Stimulated activated naive CD8-positive, alpha-beta T cell treated with anti-CD3 and anti-CD28 coated beads, Interleukin-15, Interleukin-2, amounts not matched to agents 100 ng/mL and 50 ng/mL, for 24 hours (primary cell): ENCODE results near the gene CREB3L2.
"Not testable (repeated sequence)": the region's sequence is repeated elsewhere in the genome, so short reads cannot be mapped to it uniquely, and the experiment has no call there.

Experiments used
- H3K27ac Mint-ChIP-seq: one replicate; pipeline ENCODE4 v1.8.0; 2021; ENCODE audit warnings: mild to moderate bottlenecking, mixed read lengths
- H3K27me3 Mint-ChIP-seq: one replicate; pipeline ENCODE4 v1.8.0; 2021; ENCODE audit warnings: mixed read lengths
- H3K36me3 Mint-ChIP-seq: one replicate; pipeline ENCODE4 v1.8.0; 2021; ENCODE audit warnings: low read depth, mixed read lengths
- H3K4me1 Mint-ChIP-seq: one replicate; pipeline ENCODE4 v1.8.0; 2021; ENCODE audit warnings: low read depth, mixed read lengths
- H3K4me3 Mint-ChIP-seq: one replicate; pipeline ENCODE4 v1.8.0; 2021; ENCODE audit warnings: mild to moderate bottlenecking, mixed read lengths
- H3K9me3 Mint-ChIP-seq: one replicate; pipeline ENCODE4 v1.8.0; 2021; ENCODE audit warnings: mixed read lengths

The CREB3L2 gene

GRCh38 chr7:137831555-137831954, 170.3 kb downstream of the CREB3L2 start:
- H3K4me1 Mint-ChIP-seq, H3K36me3 Mint-ChIP-seq, H3K27ac Mint-ChIP-seq, H3K4me3 Mint-ChIP-seq: not testable (repeated sequence)
- Mint-ChIP-seq H3K27me3 (peaks cover 49% of the 10 kb centered on the region), H3K9me3 (peaks cover 22% of the 10 kb centered on the region)

- Mint-ChIP-seq H3K4me1 (no peaks in the 10 kb centered on the region), H3K27ac (no peak overlapping the region), H3K27me3 (peaks cover 41% of the 10 kb centered on the region), H3K36me3 (peaks cover 3% of the 10 kb centered on the region), H3K9me3 (peaks cover 22% of the 10 kb centered on the region), H3K4me3 (no peak overlapping the region)
Observed at GRCh38 chr7:137829337-137829992, 172.4 kb downstream of the CREB3L2 start.

GRCh38 chr7:137828456-137828855, 173.4 kb downstream of the CREB3L2 start:
- H3K27me3 Mint-ChIP-seq: peaks cover 44% of the 10 kb centered on the region
- no peak overlapping the region for H3K27ac Mint-ChIP-seq
- H3K36me3 Mint-ChIP-seq: peaks cover 3% of the 10 kb centered on the region
- H3K4me1 Mint-ChIP-seq: no peaks in the 10 kb centered on the region
- peaks cover 20% of the 10 kb centered on the region for H3K9me3 Mint-ChIP-seq
- H3K4me3 Mint-ChIP-seq: no peak overlapping the region

- Mint-ChIP-seq H3K9me3 (peaks cover 3% of the 10 kb centered on the region), H3K4me3 (no peak overlapping the region), H3K27ac (no peak overlapping the region), H3K36me3 (no peaks in the 10 kb centered on the region), H3K4me1 (no peaks in the 10 kb centered on the region), H3K27me3 (peaks cover 41% of the 10 kb centered on the region)
Observed at GRCh38 chr7:137825489-137825888, 176.4 kb downstream of the CREB3L2 start.
